H1 (cell line): ENCODE data around the gene ASTN2. TPM values are rescaled to one million over a fixed set of nuclear protein-coding genes. Genes with fewer than 3 reads are reported as not detected.

Source experiments
- CTCF ChIA-PET: fragments of 300-600 bp; sonication (Branson Sonifier 250); formaldehyde crosslinking; loops from one replicate; lab custom pipeline; 2021; ENCODE audit not compliant: partially characterized antibody; lab: Charles Lee
- POLR2A ChIA-PET: fragments of 300-600 bp; sonication (Branson Sonifier 250); formaldehyde crosslinking; loops from one replicate; lab custom pipeline; 2021; ENCODE audit warnings: inconsistent platforms; ENCODE audit not compliant: partially characterized antibody; lab: Charles Lee
- DNase-seq, 2 experiments: peaks; one replicate each; pipeline versions ENCODE4 v3.0.0 to v3.0.0-alpha.2; 2010 to 2022; ENCODE audit warnings: low spot score in 2 of 2, low read depth in 1 of 2, mixed read lengths in 1 of 2
- FAIRE-seq: peaks from 2 replicates; lab custom pipeline; 2011; peaks lifted over from hg19 to GRCh38; lab: Jason Lieb, UNC
- H2AFZ ChIP-seq: 2 replicates; pipeline ENCODE4 v1.8.1; 2012; ENCODE audit warnings: low read length, inconsistent platforms
- H2AK5ac ChIP-seq: 2 replicates; pipeline ENCODE4 v1.6.1; 2013; ENCODE audit warnings: low read depth, low read length
- H2BK120ac ChIP-seq: replicated peaks from 2 replicates; pipeline ENCODE3; 2013; ENCODE audit warnings: low read depth, low read length, inconsistent platforms
- H2BK12ac ChIP-seq: 2 replicates; pipeline ENCODE4 v1.6.1; 2013; ENCODE audit warnings: low read depth, low read length
- H2BK15ac ChIP-seq: 2 replicates; pipeline ENCODE4 v1.6.1; 2013; ENCODE audit warnings: low read length
- H2BK20ac ChIP-seq: 2 replicates; pipeline ENCODE4 v1.6.1; 2013; ENCODE audit warnings: low read length
- H2BK5ac ChIP-seq: 2 replicates; pipeline ENCODE4 v1.6.1; 2013; ENCODE audit warnings: low read depth, low read length
- H3K14ac ChIP-seq: 2 replicates; pipeline ENCODE4 v1.6.1; 2013; ENCODE audit warnings: inconsistent platforms; ENCODE audit not compliant: insufficient read length
- H3K18ac ChIP-seq: 2 replicates; pipeline ENCODE4 v1.6.1; 2013; ENCODE audit warnings: low read length; ENCODE audit errors: extremely low read depth
- H3K23ac ChIP-seq: 2 replicates; pipeline ENCODE4 v1.6.1; 2013; ENCODE audit warnings: inconsistent platforms; ENCODE audit not compliant: insufficient read length
- H3K23me2 ChIP-seq: 2 replicates; pipeline ENCODE4 v1.6.1; 2013; ENCODE audit warnings: low read depth, low read length
- H3K27ac ChIP-seq: 2 replicates; pipeline ENCODE4 v1.6.1; 2011; ENCODE audit warnings: low read depth, low read length, inconsistent platforms
- H3K27me3 ChIP-seq, 4 experiments: replicated peaks in 1 of 4; 1 replicate in 1 of 4; 2 replicates in 3 of 4; pipeline versions ENCODE4 v1.6.1 to v1.8.1; 2011 to 2013; ENCODE audit warnings: low read length in 3 of 4, mild to moderate bottlenecking in 3 of 4, inconsistent platforms in 2 of 4, mixed read lengths in 2 of 4, moderate library complexity in 1 of 4; ENCODE audit not compliant: control insufficient read depth in 3 of 4, insufficient read depth in 3 of 4; ENCODE audit errors: extremely low read depth in 1 of 4
- H3K36me3 ChIP-seq, 4 experiments: 2 replicates each; pipeline versions ENCODE4 v1.6.1 to v1.8.1; 2011 to 2013; ENCODE audit warnings: mild to moderate bottlenecking in 4 of 4, low read length in 3 of 4, moderate library complexity in 2 of 4, control low read depth in 1 of 4, inconsistent platforms in 1 of 4; ENCODE audit not compliant: insufficient read depth in 4 of 4, control insufficient read depth in 2 of 4
- H3K4ac ChIP-seq: replicated peaks from 2 replicates; pipeline ENCODE3; 2013; ENCODE audit warnings: low read length, low read depth, mixed read lengths, inconsistent platforms; ENCODE audit not compliant: insufficient read length
- H3K4me1 ChIP-seq, 4 experiments: replicated peaks in 1 of 4; 1 replicate in 1 of 4; 2 replicates in 3 of 4; pipeline versions ENCODE4 v1.6.1 to v1.8.1; 2011 to 2013; ENCODE audit warnings: low read length in 3 of 4, inconsistent platforms in 2 of 4, mixed read lengths in 1 of 4; ENCODE audit not compliant: insufficient read depth in 4 of 4, control insufficient read depth in 3 of 4
- H3K4me2 ChIP-seq, 2 experiments: 2 replicates each; pipeline versions ENCODE4 v1.6.1 to v1.8.1; 2011 to 2013; ENCODE audit warnings: low read depth in 2 of 2, low read length in 2 of 2, control low read depth in 1 of 2, inconsistent platforms in 1 of 2, mild to moderate bottlenecking in 1 of 2; ENCODE audit not compliant: insufficient read depth in 1 of 2
- H3K4me3 ChIP-seq, 4 experiments: fragments of 200-600, 300-600 bp in 1 of 4; sonication (generic), shearing (Covaris generic), sonication (Bioruptor Twin) in 1 of 4; 2 replicates each; pipeline versions ENCODE4 v1.5.1 to v1.8.1; 2011 to 2016; ENCODE audit warnings: low read length in 4 of 4, low read depth in 3 of 4, control low read depth in 2 of 4, inconsistent platforms in 2 of 4, mild to moderate bottlenecking in 2 of 4, mixed read lengths in 1 of 4, moderate library complexity in 1 of 4; ENCODE audit not compliant: insufficient read depth in 2 of 4; ENCODE audit errors: extremely low read depth in 1 of 4
- H3K56ac ChIP-seq: replicated peaks from 2 replicates; pipeline ENCODE3; 2013; ENCODE audit warnings: low read depth, mild to moderate bottlenecking, mixed read lengths, low read length, inconsistent platforms; ENCODE audit not compliant: insufficient read length
- H3K79me1 ChIP-seq: 2 replicates; pipeline ENCODE4 v1.6.1; 2013; ENCODE audit warnings: low read depth, low read length, control low read depth
- H3K79me2 ChIP-seq, 2 experiments: 2 replicates each; pipeline versions ENCODE4 v1.6.1 to v1.8.1; 2012 to 2013; ENCODE audit warnings: low read length in 2 of 2, mild to moderate bottlenecking in 2 of 2, inconsistent platforms in 1 of 2; ENCODE audit not compliant: insufficient read depth in 2 of 2, control insufficient read depth in 1 of 2
- H3K9ac ChIP-seq, 4 experiments: replicated peaks in 1 of 4; 1 replicate in 1 of 4; 2 replicates in 3 of 4; pipeline versions ENCODE4 v1.6.1 to v1.8.1; 2011 to 2013; ENCODE audit warnings: low read depth in 3 of 4, low read length in 3 of 4, control low read depth in 2 of 4, mild to moderate bottlenecking in 2 of 4, moderate library complexity in 2 of 4, inconsistent platforms in 1 of 4; ENCODE audit errors: extremely low read depth in 1 of 4
- H3K9me3 ChIP-seq, 2 experiments: 2 replicates each; pipeline versions ENCODE4 v1.6.1 to v1.8.1; 2012 to 2013; ENCODE audit warnings: mild to moderate bottlenecking in 2 of 2, moderate library complexity in 2 of 2, control low read depth in 1 of 2, inconsistent platforms in 1 of 2, low read depth in 1 of 2, low read length in 1 of 2, mixed read lengths in 1 of 2; ENCODE audit not compliant: insufficient read depth in 2 of 2
- H4K20me1 ChIP-seq, 2 experiments: replicated peaks in 1 of 2; 2 replicates each; pipeline versions ENCODE3 to v1.8.1; 2011 to 2013; ENCODE audit warnings: inconsistent platforms in 2 of 2, low read length in 2 of 2, mild to moderate bottlenecking in 1 of 2; ENCODE audit not compliant: insufficient read depth in 2 of 2, control insufficient read depth in 1 of 2
- H4K5ac ChIP-seq: 2 replicates; pipeline ENCODE4 v1.6.1; 2013; ENCODE audit warnings: low read length, low read depth, mixed read lengths, inconsistent platforms; ENCODE audit not compliant: insufficient read length
- H4K8ac ChIP-seq: 2 replicates; pipeline ENCODE4 v1.8.0; 2013; ENCODE audit warnings: mild to moderate bottlenecking, moderate library complexity, low read length, inconsistent platforms; ENCODE audit not compliant: insufficient read depth; ENCODE audit errors: extremely low read depth
- H4K91ac ChIP-seq: replicated peaks from 2 replicates; pipeline ENCODE3; 2013; ENCODE audit warnings: low read length, mixed read lengths, inconsistent platforms; ENCODE audit not compliant: insufficient read length
- CHD1 ChIP-seq: IDR thresholded peaks from 2 replicates; pipeline ENCODE4 v1.6.1; 2012; ENCODE audit warnings: low read depth, low read length, improper control_type of control experiment
- SP2 ChIP-seq: IDR thresholded peaks from 2 replicates; pipeline ENCODE4 v1.6.1; 2012; ENCODE audit warnings: mild to moderate bottlenecking, low read length, inconsistent platforms
- TBP ChIP-seq: IDR thresholded peaks from 2 replicates; pipeline ENCODE4 v1.6.1; 2011; ENCODE audit warnings: low read depth, low read length, improper control_type of control experiment
- polyA plus RNA-seq, 7 experiments: library from polyadenylated mRNA; depleted of rRNA in 3 of 7; stranded (reverse) in 5 of 7; unstranded in 2 of 7; fragments of >200 nt in 5 of 7; fragments of 200-250 nt in 2 of 7; gene quantifications; 1 replicate in 5 of 7; 2 replicates in 1 of 7; 4 replicates in 1 of 7; pipeline versions ENCODE4 v1.2.1 to v1.2.3, GENCODE V29; 2011 to 2013; ENCODE audit warnings: missing spikeins in 2 of 7, mixed read lengths in 2 of 7
- total RNA-seq: library from RNA; stranded (reverse); fragmentation: NEBNext Ultra II Directional; extraction: Animal tissue kit (Norgen Biotek cat#: 25700); gene quantifications from 2 replicates; pipeline ENCODE4 v1.2.1, GENCODE V29; 2021

The ASTN2 gene
- total and polyA plus RNA-seq, 2 of the 8 experiments (the other 6 are each of a cell fraction or from before 2014, with no cell fraction given) = 8.2 to 13.7 TPM

DNA sequence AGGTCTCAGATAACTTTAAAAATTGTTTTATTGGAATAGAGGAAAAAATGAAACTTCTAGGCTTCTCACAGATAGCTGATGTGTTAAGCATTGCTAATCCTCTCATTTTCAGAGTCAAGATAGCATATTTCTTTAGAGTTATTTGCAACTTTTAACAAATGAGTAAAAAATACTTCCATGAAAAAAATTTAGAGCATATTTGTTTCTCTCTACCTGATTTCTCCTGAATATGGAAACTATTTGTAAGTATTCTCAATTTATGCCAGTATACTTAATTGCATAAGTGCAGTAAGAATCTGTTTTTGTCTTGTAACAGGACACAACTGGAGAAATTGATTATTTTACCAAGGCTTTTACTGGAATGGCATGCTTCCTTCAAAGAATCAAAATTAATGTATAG lies 731.3 kb downstream of the ASTN2 start:
- H2BK15ac ChIP-seq = no peak overlapping the region
- FAIRE-seq (no peak), DNase-seq (no peak)
- no peak overlapping the region for H2BK12ac ChIP-seq
- no peak overlapping the region for H2AFZ ChIP-seq
- no peak overlapping the region for H3K23ac ChIP-seq
- H3K79me2 ChIP-seq = peaks cover 0 to 9% of the 10 kb centered on the region in 2 experiments; a peak in 2 of 4 replicates
- H3K79me1 ChIP-seq = no peaks in the 10 kb centered on the region; the same call in 1 of the 2 replicates
- no peak overlapping the region for H4K8ac ChIP-seq
- no peaks in the 10 kb centered on the region; a peak in 2 of 7 replicates for H3K27me3 ChIP-seq
- H3K18ac ChIP-seq = no peak overlapping the region
- H3K4me2 ChIP-seq = no peak overlapping the region
- no peak overlapping the region for H3K56ac ChIP-seq
- no peaks in the 10 kb centered on the region for H4K20me1 ChIP-seq
- no peak overlapping the region for H4K91ac ChIP-seq
- H2BK20ac ChIP-seq = no peak overlapping the region
- TF ChIP-seq CHD1 (no peak), SP2 (no peak), TBP (no peak)
- no peaks in the 10 kb centered on the region for H3K9me3 ChIP-seq
- H2BK5ac ChIP-seq = no peak overlapping the region
- H3K27ac ChIP-seq = no peak overlapping the region
- H4K5ac ChIP-seq = no peak overlapping the region
- H3K23me2 ChIP-seq = peaks cover 12% of the 10 kb centered on the region
- H3K14ac ChIP-seq = no peak overlapping the region
- H3K4ac ChIP-seq = no peak overlapping the region
- H2BK120ac ChIP-seq = no peak overlapping the region
- CTCF ChIA-PET = no interaction called here
- no peak overlapping the region for H3K9ac ChIP-seq
- no peaks in the 10 kb centered on the region; a peak in 1 of 8 replicates for H3K36me3 ChIP-seq
- H2AK5ac ChIP-seq = no peak overlapping the region
- H3K4me3 ChIP-seq = no peak overlapping the region
- POLR2A ChIA-PET = no interaction called here
- peaks cover 0 to 9% (median 1%) of the 10 kb centered on the region in 4 experiments; a peak in 5 of 7 replicates for H3K4me1 ChIP-seq
